SW480 (cell line): ENCODE measurements around the gene ATL3.
"Not testable (repeated sequence)": the region's sequence is repeated elsewhere in the genome, so short reads cannot be mapped to it uniquely, and the experiment has no call there.

Source experiments
- DNase-seq: peaks from one replicate; pipeline ENCODE4 v3.0.0-alpha.2; 2016; ENCODE audit warnings: low spot score

ATL3 gene

GRCh38 chr11:63619967-63620366 lies 51.2 kb downstream of the ATL3 start:
- no peak for DNase-seq

- not testable (repeated sequence) for DNase-seq
Observed at GRCh38 chr11:63617686-63618085, 53.5 kb downstream of the ATL3 start.

GRCh38 chr11:63616953-63617352 lies 54.2 kb downstream of the ATL3 start:
- DNase-seq, result no peak

GRCh38 chr11:63614136-63614671 lies 57.0 kb downstream of the ATL3 start, which contains the start of gene PLAAT3:
PLAAT3 (minus strand) TSS chr11:63614433; CDS start chr11:63614014, 419 bp downstream.
- DNase-seq, result peak; percentile 80

- peak; percentile 43 for DNase-seq
Observed at GRCh38 chr11:63613517-63614135, 57.5 kb downstream of the ATL3 start.

GRCh38 chr11:63612181-63612580 lies 59.0 kb downstream of the ATL3 start:
- no peak for DNase-seq

GRCh38 chr11:63611395-63611747 lies 59.8 kb downstream of the ATL3 start:
- no peak for DNase-seq

GRCh38 chr11:63610604-63611394 lies 60.4 kb downstream of the ATL3 start:
- peak; percentile 18 for DNase-seq

GRCh38 chr11:63609971-63610580 lies 61.1 kb downstream of the ATL3 start:
- no peak for DNase-seq

GRCh38 chr11:63609536-63609935 lies 61.6 kb downstream of the ATL3 start:
- DNase-seq, result peak; percentile 17

- DNase-seq, result no peak
Observed at GRCh38 chr11:63608353-63609345, 62.5 kb downstream of the ATL3 start.

GRCh38 chr11:63603180-63603518 lies 68.0 kb downstream of the ATL3 start:
- DNase-seq, result peak; percentile 30

- DNase-seq, result not testable (repeated sequence)
Observed at GRCh38 chr11:63602290-63603179, 68.6 kb downstream of the ATL3 start.

- peak; percentile 26 for DNase-seq
Observed at GRCh38 chr11:63599211-63600122, 71.7 kb downstream of the ATL3 start.

- DNase-seq, result no peak
Observed at GRCh38 chr11:63598556-63598955, 72.6 kb downstream of the ATL3 start.

GRCh38 chr11:63595296-63595695 lies 75.9 kb downstream of the ATL3 start:
- no peak for DNase-seq

GRCh38 chr11:63592975-63593395 lies 78.2 kb downstream of the ATL3 start:
- DNase-seq, result peak; percentile 43

GRCh38 chr11:63590024-63590788 lies 81.0 kb downstream of the ATL3 start:
- no peak for DNase-seq

GRCh38 chr11:63589000-63589399 lies 82.2 kb downstream of the ATL3 start:
- DNase-seq, result no peak
